Thyroid gland (tissue), 4 donors: ENCODE results near the gene DGKQ. TPM values are rescaled to one million over a fixed set of nuclear protein-coding genes. Genes with fewer than 3 reads are reported as not detected.

Experiments
- DNase-seq, 2 donors: peaks; one replicate each; pipeline ENCODE4 v3.0.0-alpha.2; 2019
- H3K27ac ChIP-seq, 3 donors: fragments of 200-600 bp; sonication (generic); 1 replicate in 2 of 3; 2 replicates in 1 of 3; pipeline ENCODE4 v1.5.1; 2016 to 2019; ENCODE audit warnings: mild to moderate bottlenecking in 1 of 3, moderate library complexity in 1 of 3
- H3K27me3 ChIP-seq: fragments of 200-600 bp; sonication (generic); one replicate; pipeline ENCODE4 v1.5.1; 2019
- H3K36me3 ChIP-seq, 2 donors: fragments of 200-600 bp; sonication (generic); one replicate each; pipeline ENCODE4 v1.5.1; 2016 to 2019
- H3K4me1 ChIP-seq, 2 donors: fragments of 200-600 bp; sonication (generic); one replicate each; pipeline ENCODE4 v1.5.1; 2017 to 2019
- H3K4me3 ChIP-seq, 3 donors: fragments of 200-600 bp; sonication (generic); replicated peaks in 1 of 3; 1 replicate in 2 of 3; 2 replicates in 1 of 3; pipeline ENCODE4 v1.5.1; 2016; ENCODE audit warnings: mild to moderate bottlenecking in 1 of 3
- H3K9me3 ChIP-seq: fragments of 200-600 bp; sonication (generic); one replicate; pipeline ENCODE4 v1.5.1; 2017
- CTCF ChIP-seq, 6 experiments: fragments of 200-600 bp in 3 of 6; fragments of 450-650 bp in 3 of 6; sonication (generic) in 3 of 6; IDR thresholded peaks; one replicate each; pipeline ENCODE4 v1.5.1; 2016 to 2019; ENCODE audit warnings: antibody characterized with exemption in 6 of 6, mild to moderate bottlenecking in 2 of 6, inconsistent platforms in 1 of 6, moderate library complexity in 1 of 6
- POLR2A ChIP-seq, 2 donors: fragments of 450-650 bp; IDR thresholded peaks; one replicate each; pipeline ENCODE4 v1.6.1; 2017; ENCODE audit warnings: antibody characterized with exemption in 2 of 2, mild to moderate bottlenecking in 2 of 2, moderate library complexity in 1 of 2
- WGBS, 2 donors: methylation state at CpG; one replicate each; pipeline ENCODE4 v1.1.5; 2017; 5-methylcytosine and 5-hydroxymethylcytosine counted together
- intact Hi-C: fragments of 100-400 bp; cut with DNase I; formaldehyde crosslinking; loops from one replicate; pipeline ENCODE4 v1.15.1; 2023
- total RNA-seq, 4 donors: library from RNA; depleted of rRNA; stranded (reverse); fragments of >200 nt; gene quantifications; one replicate each; pipeline ENCODE4 v1.2.3, GENCODE V29; 2016

DGKQ gene
- total RNA-seq, 4 donors from 2014 or later, result 10.2 to 17.0 (median 11.6) TPM

- H3K4me1 ChIP-seq, result no peaks in the 10 kb centered on the region
- DNase-seq, result no peak
- H3K36me3 ChIP-seq, result peaks cover 8 to 18% of the 10 kb centered on the region in 2 donors
- no peaks in the 10 kb centered on the region for H3K9me3 ChIP-seq
- intact Hi-C loops, result no loop called here
- 90 to 91% methylated on average over 23 to 34 of the region's 54 CpGs for WGBS, 2 donors
- no peaks in the 10 kb centered on the region for H3K27me3 ChIP-seq
- no peak overlapping the region for H3K27ac ChIP-seq
- no peak overlapping the region for H3K4me3 ChIP-seq
- TF ChIP-seq CTCF (IDR thresholded peaks at IDR 0.05) (no peak), POLR2A (IDR thresholded peaks at IDR 0.05) (no peak)
Measured at GRCh38 chr4:962231-963208, 10.8 kb downstream of the DGKQ start.

- no peak for DNase-seq
- no peaks in the 10 kb centered on the region for H3K27me3 ChIP-seq
- no peak overlapping the region for H3K27ac ChIP-seq
- WGBS, 2 donors, result 94 to 98% methylated on average over 11 to 21 of the region's 52 CpGs
- H3K4me1 ChIP-seq, result no peaks in the 10 kb centered on the region
- H3K4me3 ChIP-seq, result no peak overlapping the region
- TF ChIP-seq CTCF (IDR thresholded peaks at IDR 0.05) (no peak), POLR2A (IDR thresholded peaks at IDR 0.05) (no peak)
- peaks cover 8 to 18% of the 10 kb centered on the region in 2 donors for H3K36me3 ChIP-seq
- H3K9me3 ChIP-seq, result no peaks in the 10 kb centered on the region
- intact Hi-C loops, result no loop called here
Measured at GRCh38 chr4:961351-962230, 11.8 kb downstream of the DGKQ start.

- TF ChIP-seq POLR2A (IDR thresholded peaks at IDR 0.05), result no peak
- no peak for TF ChIP-seq CTCF (IDR thresholded peaks at IDR 0.05)
- Histone ChIP-seq H3K9me3 (no peaks in the 10 kb centered on the region), H3K4me1 (no peaks in the 10 kb centered on the region), H3K36me3 (peaks cover 8 to 18% of the 10 kb centered on the region in 2 donors), H3K4me3 (no peak overlapping the region), H3K27ac (no peak overlapping the region), H3K27me3 (no peaks in the 10 kb centered on the region)
- no peak for DNase-seq
- WGBS, 2 donors, result 94% methylated on average over 11 of the region's 35 CpGs; no CpG with 5 or more reads in 1 of the 2 donors
- intact Hi-C loops, result no loop called here
Measured at GRCh38 chr4:960636-961350, 12.6 kb downstream of the DGKQ start.

- Histone ChIP-seq H3K27me3 (no peaks in the 10 kb centered on the region), H3K9me3 (no peaks in the 10 kb centered on the region), H3K4me1 (no peaks in the 10 kb centered on the region), H3K36me3 (peaks cover 8 to 18% of the 10 kb centered on the region in 2 donors), H3K4me3 (no peak overlapping the region), H3K27ac (no peak overlapping the region)
- TF ChIP-seq POLR2A (IDR thresholded peaks at IDR 0.05) (no peak), CTCF (IDR thresholded peaks at IDR 0.05) (no peak)
- 86 to 96% methylated on average over 5 of the region's 16 CpGs for WGBS, 2 donors
- DNase-seq, result no peak
- intact Hi-C loops, result no loop called here
Measured at GRCh38 chr4:960140-960635, 13.2 kb downstream of the DGKQ start.
